GM12801 (cell line): ENCODE data around the gene BARX1.

Experiments used
- TF ChIP-seq, protein P1 (sequence below): IDR thresholded peaks from one replicate; pipeline ENCODE4 v1.5.1; 2011; ENCODE audit warnings: control low read depth; ENCODE audit not compliant: insufficient read length; ENCODE audit errors: extremely low read depth

Gene BARX1

DNA sequence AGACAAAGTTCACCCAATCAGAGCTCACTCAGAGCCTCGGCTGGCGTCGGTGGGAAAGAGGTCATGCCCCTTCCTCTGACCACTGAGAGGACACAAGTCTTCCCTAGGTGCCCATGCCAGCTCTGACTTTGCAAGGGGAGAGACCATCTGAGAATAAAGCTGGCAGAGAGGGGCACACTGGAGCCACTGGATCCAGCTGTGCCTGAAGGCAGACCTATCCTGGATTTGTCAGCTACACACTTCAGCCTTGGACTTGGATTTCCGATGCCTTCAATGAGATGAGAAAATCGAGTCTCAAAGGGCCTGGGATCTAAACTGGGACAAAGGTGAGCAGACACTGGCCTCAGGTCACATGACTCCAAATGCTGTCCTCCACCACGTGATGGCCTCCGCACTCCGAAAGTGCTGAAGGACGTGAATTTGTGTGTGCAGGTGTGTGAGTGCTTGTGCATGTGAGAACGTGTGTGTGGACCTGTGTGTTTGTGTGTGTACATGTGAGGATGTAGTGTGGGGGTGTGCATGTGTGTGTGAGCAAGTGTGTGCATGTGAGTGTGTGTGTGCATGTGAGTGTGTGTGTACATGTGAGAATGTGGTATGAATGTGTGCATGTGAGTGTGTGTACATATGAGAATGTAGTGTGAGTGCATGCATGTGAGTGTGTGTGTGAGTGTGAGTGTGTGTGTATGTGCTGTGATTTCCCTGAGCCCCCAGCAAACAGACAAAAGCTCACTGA lies 37.9 kb downstream of the BARX1 start:
- TF ChIP-seq, protein P1, sequence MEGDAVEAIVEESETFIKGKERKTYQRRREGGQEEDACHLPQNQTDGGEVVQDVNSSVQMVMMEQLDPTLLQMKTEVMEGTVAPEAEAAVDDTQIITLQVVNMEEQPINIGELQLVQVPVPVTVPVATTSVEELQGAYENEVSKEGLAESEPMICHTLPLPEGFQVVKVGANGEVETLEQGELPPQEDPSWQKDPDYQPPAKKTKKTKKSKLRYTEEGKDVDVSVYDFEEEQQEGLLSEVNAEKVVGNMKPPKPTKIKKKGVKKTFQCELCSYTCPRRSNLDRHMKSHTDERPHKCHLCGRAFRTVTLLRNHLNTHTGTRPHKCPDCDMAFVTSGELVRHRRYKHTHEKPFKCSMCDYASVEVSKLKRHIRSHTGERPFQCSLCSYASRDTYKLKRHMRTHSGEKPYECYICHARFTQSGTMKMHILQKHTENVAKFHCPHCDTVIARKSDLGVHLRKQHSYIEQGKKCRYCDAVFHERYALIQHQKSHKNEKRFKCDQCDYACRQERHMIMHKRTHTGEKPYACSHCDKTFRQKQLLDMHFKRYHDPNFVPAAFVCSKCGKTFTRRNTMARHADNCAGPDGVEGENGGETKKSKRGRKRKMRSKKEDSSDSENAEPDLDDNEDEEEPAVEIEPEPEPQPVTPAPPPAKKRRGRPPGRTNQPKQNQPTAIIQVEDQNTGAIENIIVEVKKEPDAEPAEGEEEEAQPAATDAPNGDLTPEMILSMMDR: no peak

DNA sequence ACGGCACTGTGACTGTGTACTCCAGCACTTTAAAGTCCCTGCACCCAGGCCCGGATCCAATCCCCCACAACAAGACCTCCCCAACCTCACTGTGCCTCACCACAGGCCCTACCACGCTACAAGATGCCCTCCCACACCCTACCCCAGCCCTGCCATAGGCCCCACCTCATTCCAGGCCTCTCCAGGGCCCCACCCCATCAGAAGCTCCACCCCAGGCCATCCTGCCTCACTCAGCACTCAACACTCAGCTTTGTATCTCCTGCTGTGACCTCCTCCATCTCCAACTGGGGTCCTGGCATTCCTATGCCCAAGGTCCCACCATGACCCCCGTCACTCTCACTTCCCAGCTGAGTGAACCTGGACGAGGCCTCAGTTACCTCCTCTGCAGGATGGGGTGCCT lies 38.8 kb downstream of the BARX1 start:
- TF ChIP-seq, protein P1: no peak

DNA sequence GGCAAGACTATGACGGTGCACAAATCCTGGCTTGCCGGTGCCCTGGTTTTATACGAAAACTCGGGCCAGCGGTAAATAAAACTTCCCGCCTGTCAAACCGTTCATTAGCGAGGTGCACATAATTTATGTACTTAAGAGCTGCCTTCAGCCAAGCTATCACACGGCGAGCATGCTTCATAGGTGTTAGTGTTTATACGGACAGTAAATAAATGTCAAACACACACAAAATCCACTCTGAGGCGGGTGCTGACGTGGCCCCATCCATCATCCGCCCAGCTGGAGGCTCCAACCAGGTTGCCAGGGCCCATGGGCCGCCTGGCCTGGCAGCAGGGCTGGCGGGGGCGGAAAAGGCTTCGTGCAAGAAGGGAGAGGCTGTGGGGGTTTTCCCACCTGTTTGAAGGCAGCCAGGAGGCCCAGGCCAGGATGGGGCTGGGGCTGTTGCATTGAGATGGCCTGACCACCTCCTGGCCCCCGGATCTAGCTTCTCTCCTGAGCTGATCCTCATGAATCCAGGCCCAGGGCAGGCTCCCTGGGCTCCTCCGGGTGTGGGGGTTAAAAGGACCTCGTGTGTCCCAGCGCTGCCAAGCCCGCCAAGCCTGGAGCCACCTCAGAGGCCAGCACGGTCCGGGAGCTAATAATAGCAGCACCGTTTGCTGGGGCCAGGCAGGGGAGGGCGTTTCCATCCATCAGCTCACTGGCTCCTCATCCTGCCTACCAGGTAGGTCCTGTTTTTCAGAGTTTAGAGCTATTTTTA lies 43.2 kb downstream of the BARX1 start:
- TF ChIP-seq, protein P1: no peak

DNA sequence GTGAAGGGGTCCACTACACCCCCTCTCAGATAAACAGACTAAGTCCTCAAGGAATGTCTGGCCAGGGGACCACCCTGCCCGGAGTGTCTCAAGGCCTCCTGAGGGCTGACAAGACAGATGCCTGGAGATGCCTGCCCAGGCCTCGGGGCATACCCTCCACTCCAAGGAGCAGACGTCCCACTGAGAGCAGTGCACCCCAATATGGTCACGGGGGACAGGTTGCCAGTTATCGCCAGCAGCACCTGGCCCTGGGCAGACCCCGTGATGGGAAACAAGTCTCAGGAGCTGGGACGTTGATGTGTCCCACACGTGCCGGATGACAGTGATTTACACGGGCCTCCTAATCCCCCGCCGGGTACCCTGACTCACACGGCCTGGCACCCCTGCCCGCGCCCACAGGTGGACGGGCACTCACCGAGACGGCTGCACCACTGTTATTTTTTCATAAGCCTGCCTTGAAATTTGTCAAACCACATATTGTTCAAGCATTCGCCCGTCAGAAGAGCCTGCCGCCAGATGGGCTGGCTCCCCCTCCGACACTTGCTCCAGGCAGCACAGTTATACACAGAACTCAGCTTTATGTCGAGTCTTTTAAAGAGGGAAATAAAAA lies 43.9 kb downstream of the BARX1 start:
- TF ChIP-seq, protein P1: no peak

DNA sequence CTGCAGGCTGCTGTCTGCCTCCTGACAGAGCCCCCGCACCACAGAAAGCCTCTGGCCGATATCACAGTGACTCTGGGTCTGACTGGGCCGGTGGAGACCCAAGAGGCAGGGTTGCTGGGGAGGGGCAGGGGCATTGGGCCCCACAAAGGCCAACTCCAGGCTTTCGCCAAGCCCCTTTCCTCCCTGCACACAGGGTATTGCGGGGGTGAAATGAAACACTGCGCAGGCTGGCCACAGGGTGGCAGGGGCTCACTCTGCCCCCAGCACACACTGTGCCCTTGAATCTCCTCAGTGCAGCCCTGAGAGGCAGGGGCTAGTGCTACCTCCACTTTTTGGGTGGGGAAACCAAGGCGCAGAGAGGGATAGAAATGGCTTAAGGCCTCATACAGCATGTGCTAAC lies 44.6 kb downstream of the BARX1 start:
- TF ChIP-seq, protein P1: no peak

DNA sequence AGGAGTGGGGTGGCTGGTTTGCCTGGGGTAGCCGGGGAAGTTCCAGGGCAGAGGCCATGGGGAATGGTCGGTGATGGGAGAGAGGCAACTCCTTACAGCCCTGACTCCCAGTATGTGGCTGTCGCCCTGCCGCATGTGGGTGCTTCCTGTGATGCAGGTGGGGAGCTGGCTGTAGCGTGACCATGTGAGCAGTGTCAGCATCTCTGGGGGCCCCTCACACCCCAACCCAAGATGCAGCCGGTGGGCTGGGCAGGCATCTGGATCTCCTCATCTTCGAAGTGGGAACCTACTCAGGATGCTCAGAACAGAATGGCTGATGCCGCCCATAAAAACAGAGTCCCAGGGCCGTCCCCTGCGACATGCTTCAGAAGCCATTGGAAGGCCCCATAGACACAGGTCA lies 45.0 kb downstream of the BARX1 start:
- TF ChIP-seq, protein P1: no peak

DNA sequence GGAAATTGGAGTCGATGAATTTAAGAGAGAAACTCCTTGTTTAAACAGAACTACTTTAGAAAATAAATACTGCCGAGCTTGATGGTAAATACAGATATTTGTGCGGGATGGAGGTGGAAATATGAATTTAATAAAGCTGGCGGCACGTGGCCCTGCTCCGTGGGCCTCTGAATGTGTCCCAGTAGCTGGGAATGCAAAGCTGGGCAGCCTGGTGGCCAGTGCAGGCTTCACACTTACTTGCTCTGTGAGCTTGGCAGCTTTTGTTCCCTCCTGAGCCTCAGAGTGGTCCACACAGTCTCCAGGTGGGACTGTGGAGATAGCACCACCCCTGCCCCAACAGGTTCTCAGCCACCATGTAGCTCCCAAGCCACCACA lies 45.9 kb downstream of the BARX1 start:
- TF ChIP-seq, protein P1: no peak
